Right atrium auricular region (tissue), 2 donors: ENCODE measurements around the gene TSPAN5. TPM values are rescaled to one million over a fixed set of nuclear protein-coding genes. Genes with fewer than 3 reads are reported as not detected.

ENCODE experiments used
- DNase-seq: peaks from one replicate; pipeline ENCODE4 v3.0.0-alpha.2; 2019; ENCODE audit warnings: low spot score
- H3K27ac ChIP-seq, 2 donors: fragments of 200-600 bp; sonication (generic); 1 replicate in 1 of 2; 2 replicates in 1 of 2; pipeline ENCODE4 v1.5.1; 2016 to 2019
- H3K27me3 ChIP-seq, 2 donors: fragments of 200-600 bp; sonication (generic); one replicate each; pipeline versions ENCODE4 v1.5.1 to v1.6.0; 2017 to 2019
- H3K36me3 ChIP-seq: fragments of 200-600 bp; sonication (generic); one replicate; pipeline ENCODE4 v1.5.1; 2016
- H3K4me1 ChIP-seq, 2 donors: fragments of 200-600 bp; sonication (generic); one replicate each; pipeline versions ENCODE4 v1.5.1 to v1.6.0; 2017 to 2019
- H3K4me3 ChIP-seq, 2 donors: fragments of 200-600 bp; sonication (generic); 1 replicate in 1 of 2; 2 replicates in 1 of 2; pipeline ENCODE4 v1.5.1; 2017 to 2019; ENCODE audit warnings: mild to moderate bottlenecking in 1 of 2, moderate library complexity in 1 of 2
- H3K9me3 ChIP-seq, 2 donors: fragments of 200-600 bp; sonication (generic); one replicate each; pipeline ENCODE4 v1.5.1; 2019
- total RNA-seq, 2 donors: library from RNA; depleted of rRNA; stranded (reverse); fragments of >200 nt; gene quantifications; one replicate each; pipeline ENCODE4 v1.1.0, GENCODE V29; 2016
- TF ChIP-seq, protein P1 (sequence below), 2 donors: fragments of 200-600 bp; sonication (generic); IDR thresholded peaks; one replicate each; pipeline ENCODE4 v1.5.1; 2019; ENCODE audit warnings: antibody characterized with exemption in 2 of 2

Gene TSPAN5
- total RNA-seq, 2 donors from 2014 or later: 1.8 to 5.7 TPM

DNA sequence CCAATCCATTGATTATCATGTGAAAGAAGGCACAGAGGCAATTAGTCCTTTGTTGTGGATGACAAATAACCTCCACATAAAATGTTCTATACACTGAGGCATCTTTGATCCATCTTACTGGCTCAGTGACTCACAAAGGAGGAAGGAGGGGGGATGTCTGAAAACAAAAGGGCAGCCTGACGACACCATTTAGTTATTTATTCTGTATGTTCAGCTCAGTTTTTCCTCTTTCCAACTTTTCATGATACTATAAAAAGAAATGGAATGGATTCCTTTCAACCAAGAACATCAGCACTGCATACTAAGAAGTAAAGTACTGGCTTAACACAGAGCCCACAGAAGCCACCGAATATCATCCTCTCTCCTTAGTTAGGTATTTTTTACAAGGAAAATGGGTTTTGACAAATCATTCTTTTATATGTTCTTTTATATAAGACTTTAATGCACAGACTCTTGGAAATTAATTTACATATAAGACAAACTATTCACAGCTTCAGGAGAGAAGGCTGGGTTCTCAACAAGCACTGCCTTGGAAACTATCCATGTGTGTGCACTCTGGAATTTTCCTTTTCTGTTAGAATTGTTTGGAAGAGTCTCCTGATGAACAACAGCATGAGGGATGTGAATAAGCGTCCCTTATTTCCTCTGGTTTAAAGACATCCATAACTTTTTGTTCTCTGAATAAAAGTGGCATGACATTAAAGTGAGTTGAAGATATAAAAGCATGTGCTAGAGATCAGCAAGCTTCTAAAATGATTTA lies 135.6 kb downstream of the TSPAN5 start:
- Histone ChIP-seq H3K4me1 (no peaks in the 10 kb centered on the region), H3K9me3 (no peaks in the 10 kb centered on the region), H3K27ac (no peak overlapping the region), H3K27me3 (no peaks in the 10 kb centered on the region), H3K4me3 (no peak overlapping the region), H3K36me3 (no peaks in the 10 kb centered on the region)
- no peak for DNase-seq
- TF ChIP-seq, protein P1, sequence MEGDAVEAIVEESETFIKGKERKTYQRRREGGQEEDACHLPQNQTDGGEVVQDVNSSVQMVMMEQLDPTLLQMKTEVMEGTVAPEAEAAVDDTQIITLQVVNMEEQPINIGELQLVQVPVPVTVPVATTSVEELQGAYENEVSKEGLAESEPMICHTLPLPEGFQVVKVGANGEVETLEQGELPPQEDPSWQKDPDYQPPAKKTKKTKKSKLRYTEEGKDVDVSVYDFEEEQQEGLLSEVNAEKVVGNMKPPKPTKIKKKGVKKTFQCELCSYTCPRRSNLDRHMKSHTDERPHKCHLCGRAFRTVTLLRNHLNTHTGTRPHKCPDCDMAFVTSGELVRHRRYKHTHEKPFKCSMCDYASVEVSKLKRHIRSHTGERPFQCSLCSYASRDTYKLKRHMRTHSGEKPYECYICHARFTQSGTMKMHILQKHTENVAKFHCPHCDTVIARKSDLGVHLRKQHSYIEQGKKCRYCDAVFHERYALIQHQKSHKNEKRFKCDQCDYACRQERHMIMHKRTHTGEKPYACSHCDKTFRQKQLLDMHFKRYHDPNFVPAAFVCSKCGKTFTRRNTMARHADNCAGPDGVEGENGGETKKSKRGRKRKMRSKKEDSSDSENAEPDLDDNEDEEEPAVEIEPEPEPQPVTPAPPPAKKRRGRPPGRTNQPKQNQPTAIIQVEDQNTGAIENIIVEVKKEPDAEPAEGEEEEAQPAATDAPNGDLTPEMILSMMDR (IDR thresholded peaks at IDR 0.05): no peak

DNA sequence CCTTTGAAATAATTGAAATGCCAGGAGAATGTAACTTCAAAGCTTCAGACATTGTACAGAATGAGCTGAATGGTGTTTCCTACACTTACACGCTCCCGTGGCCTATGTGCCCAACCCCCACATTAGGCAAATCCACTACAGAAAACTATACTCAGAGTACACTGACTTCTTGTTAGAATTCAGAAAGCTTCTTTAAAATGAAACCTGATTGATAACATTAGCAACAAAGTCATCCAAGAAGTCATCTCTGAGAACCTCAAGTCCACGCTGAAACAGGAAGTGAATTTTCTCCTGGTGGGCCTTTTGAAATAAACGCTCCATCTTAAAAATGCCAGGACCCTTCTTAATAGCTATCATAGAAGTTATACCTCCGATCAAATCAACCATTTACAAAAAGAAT lies 136.3 kb downstream of the TSPAN5 start:
- no peaks in the 10 kb centered on the region for H3K36me3 ChIP-seq
- H3K27ac ChIP-seq: no peak overlapping the region
- TF ChIP-seq, protein P1 (IDR thresholded peaks at IDR 0.05): no peak
- H3K4me3 ChIP-seq: no peak overlapping the region
- no peak for DNase-seq
- no peaks in the 10 kb centered on the region for H3K9me3 ChIP-seq
- H3K27me3 ChIP-seq: no peaks in the 10 kb centered on the region
- H3K4me1 ChIP-seq: no peaks in the 10 kb centered on the region

DNA sequence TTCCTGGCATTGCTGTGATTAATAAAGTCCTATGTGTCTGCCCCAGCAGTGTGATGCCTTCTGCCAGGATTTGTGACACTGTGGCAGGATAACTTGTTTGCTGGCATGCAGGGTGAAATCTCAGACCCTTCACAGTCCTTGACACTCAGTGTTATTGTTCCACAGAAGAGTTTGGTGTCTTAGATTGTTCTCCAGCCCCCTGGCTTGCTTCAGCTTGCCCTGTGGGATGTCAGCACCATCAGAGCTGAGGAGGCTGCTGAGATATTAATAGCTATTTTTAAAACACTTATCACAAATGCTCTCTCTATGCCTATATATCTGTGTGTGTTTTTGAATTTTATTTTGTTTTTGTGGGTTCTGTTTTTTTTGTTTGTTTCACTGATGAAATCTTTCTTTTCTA lies 136.9 kb downstream of the TSPAN5 start:
- H3K4me1 ChIP-seq: no peaks in the 10 kb centered on the region
- no peaks in the 10 kb centered on the region for H3K36me3 ChIP-seq
- TF ChIP-seq, protein P1 (IDR thresholded peaks at IDR 0.05): no peak
- no peak overlapping the region for H3K4me3 ChIP-seq
- no peaks in the 10 kb centered on the region for H3K9me3 ChIP-seq
- no peak overlapping the region for H3K27ac ChIP-seq
- no peaks in the 10 kb centered on the region for H3K27me3 ChIP-seq
- no peak for DNase-seq

DNA sequence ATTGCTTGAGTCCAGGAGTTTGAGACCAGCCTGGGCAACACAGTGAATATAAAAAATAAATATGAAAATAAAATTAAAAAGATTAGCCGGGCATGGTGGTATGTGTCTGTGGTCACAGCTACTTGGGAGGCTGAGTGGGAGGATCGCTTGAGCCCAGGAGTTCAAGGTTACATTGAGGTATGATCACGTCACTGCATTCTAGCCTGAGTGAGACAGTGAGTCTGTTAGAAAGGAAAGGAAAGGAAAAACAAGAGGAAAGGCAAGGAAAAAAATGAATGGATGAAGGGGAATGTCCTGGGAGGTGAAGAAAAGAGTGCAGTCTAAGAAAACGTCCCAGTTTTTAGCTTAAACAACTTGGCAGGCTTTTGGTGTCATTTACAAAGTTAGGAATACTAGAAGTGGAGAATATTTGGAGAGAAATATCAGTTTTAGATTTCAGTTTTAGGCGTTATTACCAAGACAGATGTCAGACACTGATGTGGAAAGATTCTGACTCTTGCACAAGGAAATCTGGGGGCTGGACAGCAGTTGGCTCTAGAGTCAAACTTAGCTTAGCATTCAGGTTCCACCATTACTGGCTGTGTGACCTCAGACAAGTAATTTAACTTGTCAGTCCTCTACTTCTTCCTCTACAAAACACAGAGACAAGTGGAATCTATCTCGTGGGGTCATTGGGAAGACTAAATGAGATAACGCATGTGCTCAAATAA lies 139.0 kb downstream of the TSPAN5 start:
- no peak for DNase-seq
- H3K9me3 ChIP-seq: no peaks in the 10 kb centered on the region
- no peaks in the 10 kb centered on the region for H3K36me3 ChIP-seq
- no peak overlapping the region for H3K4me3 ChIP-seq
- no peaks in the 10 kb centered on the region for H3K27me3 ChIP-seq
- H3K27ac ChIP-seq: no peak overlapping the region
- H3K4me1 ChIP-seq: no peaks in the 10 kb centered on the region
- TF ChIP-seq, protein P1 (IDR thresholded peaks at IDR 0.05): no peak

DNA sequence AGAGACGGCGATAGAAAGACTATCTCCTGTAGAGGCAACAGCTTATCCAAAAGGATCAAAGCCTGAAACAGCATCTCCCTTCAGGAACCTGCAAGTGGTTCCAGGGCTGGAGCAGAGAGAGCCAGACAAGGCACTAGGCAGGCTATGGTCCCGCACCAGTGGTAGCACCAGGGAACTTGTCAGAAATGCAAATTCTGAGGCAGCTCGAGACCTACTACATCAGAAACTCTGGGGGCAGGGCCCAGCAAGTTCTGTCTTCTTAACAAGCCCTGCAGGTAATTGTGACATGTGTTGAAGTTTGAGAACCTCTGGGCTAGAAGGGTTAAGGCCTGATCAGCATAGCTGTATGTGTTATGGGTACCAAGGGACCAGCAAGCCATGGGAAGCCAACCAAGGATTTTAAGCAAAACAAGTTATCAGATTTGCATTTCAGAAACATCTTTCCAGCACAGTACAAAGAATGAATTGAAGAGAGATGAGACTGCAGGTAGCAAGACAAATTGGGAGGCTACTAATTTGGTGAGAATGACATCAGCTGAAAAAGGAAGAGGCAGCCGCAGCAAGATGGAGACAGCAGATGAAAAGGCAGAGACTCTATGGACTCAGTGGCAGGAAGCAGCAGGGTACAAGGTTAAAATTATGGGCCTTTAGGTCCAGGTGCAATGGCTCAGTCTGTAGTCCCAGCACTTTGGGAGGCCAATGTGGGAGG lies 139.7 kb downstream of the TSPAN5 start:
- H3K4me1 ChIP-seq: no peaks in the 10 kb centered on the region
- H3K4me3 ChIP-seq: no peak overlapping the region
- no peak for DNase-seq
- TF ChIP-seq, protein P1 (IDR thresholded peaks at IDR 0.05): no peak
- no peaks in the 10 kb centered on the region for H3K9me3 ChIP-seq
- no peak overlapping the region for H3K27ac ChIP-seq
- H3K27me3 ChIP-seq: no peaks in the 10 kb centered on the region
- H3K36me3 ChIP-seq: no peaks in the 10 kb centered on the region
